Nephron progenitor cell (in vitro differentiated cells): ENCODE measurements around the gene TNFAIP8L2.
A peak's percentile ranks its signal among the peaks of the same experiment; 100 is the strongest.
"Not testable (repeated sequence)": the region's sequence is repeated elsewhere in the genome, so short reads cannot be mapped to it uniquely, and the experiment has no call there.

Experiments
- DNase-seq: peaks from one replicate; pipeline ENCODE4 v3.0.0; 2021
- H3K27ac Mint-ChIP-seq: 2 replicates; pipeline ENCODE4 v1.8.0; 2021; ENCODE audit warnings: mild to moderate bottlenecking, moderate library complexity, mixed read lengths
- H3K27me3 Mint-ChIP-seq: 2 replicates; pipeline ENCODE4 v1.8.0; 2021; ENCODE audit warnings: mild to moderate bottlenecking, low read depth, mixed read lengths; ENCODE audit not compliant: poor library complexity
- H3K36me3 Mint-ChIP-seq: 2 replicates; pipeline ENCODE4 v1.8.0; 2021; ENCODE audit warnings: low read depth, mixed read lengths
- H3K4me1 Mint-ChIP-seq: 2 replicates; pipeline ENCODE4 v1.8.0; 2021; ENCODE audit warnings: mixed read lengths
- H3K4me3 Mint-ChIP-seq: 2 replicates; pipeline ENCODE4 v1.8.0; 2021; ENCODE audit warnings: mild to moderate bottlenecking, moderate library complexity, mixed read lengths
- H3K9me3 Mint-ChIP-seq: 2 replicates; pipeline ENCODE4 v1.8.0; 2021; ENCODE audit warnings: mild to moderate bottlenecking, moderate library complexity, mixed read lengths
- CTCF ChIP-seq: fragments of 200-600 bp; sonication (generic); IDR thresholded peaks from 2 replicates; pipeline ENCODE4 v1.5.0; 2021; ENCODE audit warnings: antibody characterized with exemption

Gene TNFAIP8L2

DNA sequence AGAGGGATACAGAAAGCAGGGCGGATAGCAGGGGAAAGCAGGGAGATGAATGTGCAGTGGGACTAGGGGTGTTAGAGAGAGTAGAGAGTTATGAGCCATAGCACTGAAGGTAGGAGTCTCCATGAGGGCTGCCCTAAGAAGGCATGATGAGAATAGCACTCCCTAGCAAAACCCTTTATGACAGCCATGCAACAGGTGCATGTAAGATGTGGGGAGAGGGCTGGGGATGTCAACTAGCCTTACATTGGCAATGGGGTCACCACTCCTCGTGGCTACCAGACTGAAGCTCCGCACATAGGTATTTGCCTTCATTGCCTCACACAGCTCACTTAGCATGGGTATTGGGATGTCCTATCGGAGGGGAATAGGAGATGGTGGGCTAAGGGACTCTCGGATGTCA, 14.7 kb downstream of the TNFAIP8L2 start:
- Mint-ChIP-seq H3K9me3 (no peaks in the 10 kb centered on the region), H3K4me3 (no peak overlapping the region), H3K27ac (peak overlapping the region; percentile 60), H3K36me3 (peaks cover 38% of the 10 kb centered on the region), H3K4me1 (peaks cover 17% of the 10 kb centered on the region), H3K27me3 (peaks cover 6% of the 10 kb centered on the region)
- DNase-seq, result no peak
- no peak for TF ChIP-seq CTCF

- Mint-ChIP-seq H3K4me1 (no peaks in the 10 kb centered on the region), H3K27me3 (peaks cover 3% of the 10 kb centered on the region), H3K4me3 (no peak overlapping the region), H3K36me3 (peaks cover 53% of the 10 kb centered on the region), H3K27ac (peak overlapping the region; percentile 40), H3K9me3 (no peaks in the 10 kb centered on the region)
- no peak for DNase-seq
- no peak for TF ChIP-seq CTCF
Measured at GRCh38 chr1:151175041-151175741, 18.7 kb downstream of the TNFAIP8L2 start.

- peaks cover 3% of the 10 kb centered on the region for H3K27me3 Mint-ChIP-seq
- H3K4me1 Mint-ChIP-seq, result no peaks in the 10 kb centered on the region
- H3K36me3 Mint-ChIP-seq, result peaks cover 59% of the 10 kb centered on the region
- DNase-seq, result no peak
- no peaks in the 10 kb centered on the region for H3K9me3 Mint-ChIP-seq
- peak within 1 kb of the TSS; percentile 85 for H3K27ac Mint-ChIP-seq
- peak; percentile 42 for TF ChIP-seq CTCF
- H3K4me3 Mint-ChIP-seq, result no peak within 1 kb of the TSS
Measured at GRCh38 chr1:151175863-151176262, 19.4 kb downstream of the TNFAIP8L2 start, which contains the start of gene TMOD4. Gene TMOD4 (minus strand): TSS chr1:151175981. CDS start chr1:151174875, 1,106 bp downstream.

- no peaks in the 10 kb centered on the region for H3K4me1 Mint-ChIP-seq
- peaks cover 67% of the 10 kb centered on the region for H3K36me3 Mint-ChIP-seq
- H3K27ac Mint-ChIP-seq, result peak overlapping the region; percentile 85
- H3K9me3 Mint-ChIP-seq, result no peaks in the 10 kb centered on the region
- no peak overlapping the region for H3K4me3 Mint-ChIP-seq
- TF ChIP-seq CTCF, result no peak
- peaks cover 3% of the 10 kb centered on the region for H3K27me3 Mint-ChIP-seq
- no peak for DNase-seq
Measured at GRCh38 chr1:151176514-151177045, 20.1 kb downstream of the TNFAIP8L2 start.

GRCh38 chr1:151184211-151184610, 27.8 kb downstream of the TNFAIP8L2 start:
- Mint-ChIP-seq H3K27me3 (no peaks in the 10 kb centered on the region), H3K4me1 (peaks cover 17% of the 10 kb centered on the region), H3K4me3 (no peak overlapping the region), H3K36me3 (peaks cover 63% of the 10 kb centered on the region), H3K9me3 (no peaks in the 10 kb centered on the region), H3K27ac (no peak overlapping the region)
- TF ChIP-seq CTCF, result no peak
- DNase-seq, result no peak

DNA sequence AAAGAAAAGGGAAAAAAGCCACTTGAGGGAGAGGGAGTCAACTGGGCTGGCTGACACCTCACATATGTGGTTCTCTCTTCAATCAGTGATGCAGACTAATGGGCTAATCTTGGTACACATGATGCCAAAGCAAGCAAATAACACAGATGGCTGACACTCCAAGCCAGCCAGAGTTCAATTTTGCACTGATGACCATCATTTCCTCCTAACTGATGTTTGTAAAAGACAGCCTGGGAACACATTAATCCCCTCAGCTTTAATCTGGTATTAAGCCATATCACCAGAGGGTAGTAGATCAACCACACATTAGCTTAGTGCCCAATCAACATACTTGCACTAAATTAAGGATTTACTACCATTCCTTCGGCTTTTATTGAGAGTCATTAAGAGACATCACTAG, 30.8 kb downstream of the TNFAIP8L2 start:
- DNase-seq, result no peak
- Mint-ChIP-seq H3K9me3 (no peaks in the 10 kb centered on the region), H3K27me3 (no peaks in the 10 kb centered on the region), H3K4me1 (peaks cover 22% of the 10 kb centered on the region), H3K36me3 (peaks cover 38% of the 10 kb centered on the region), H3K27ac (no peak overlapping the region), H3K4me3 (no peak overlapping the region)
- no peak for TF ChIP-seq CTCF

GRCh38 chr1:151188667-151189066, 32.2 kb downstream of the TNFAIP8L2 start:
- H3K9me3 Mint-ChIP-seq, result not testable (repeated sequence)

More at GRCh38 chr1:151188667-151189066, 32.2 kb downstream of the TNFAIP8L2 start:
- peaks cover 25% of the 10 kb centered on the region for H3K36me3 Mint-ChIP-seq
- peaks cover 22% of the 10 kb centered on the region for H3K4me1 Mint-ChIP-seq
- H3K27ac Mint-ChIP-seq, result peak overlapping the region; percentile 75
- peak overlapping the region; percentile 96 for H3K4me3 Mint-ChIP-seq
- peaks cover 13% of the 10 kb centered on the region for H3K27me3 Mint-ChIP-seq
- not testable (repeated sequence) for DNase-seq
